H1 (cell line): ENCODE measurements around the gene CTXN2. TPM values are rescaled to one million over a fixed set of nuclear protein-coding genes. Genes with fewer than 3 reads are reported as not detected.

ENCODE experiments used
- CTCF ChIA-PET: fragments of 300-600 bp; sonication (Branson Sonifier 250); formaldehyde crosslinking; loops from one replicate; lab custom pipeline; 2021; ENCODE audit not compliant: partially characterized antibody; lab: Charles Lee
- POLR2A ChIA-PET: fragments of 300-600 bp; sonication (Branson Sonifier 250); formaldehyde crosslinking; loops from one replicate; lab custom pipeline; 2021; ENCODE audit warnings: inconsistent platforms; ENCODE audit not compliant: partially characterized antibody; lab: Charles Lee
- DNase-seq, 2 experiments: peaks; one replicate each; pipeline versions ENCODE4 v3.0.0 to v3.0.0-alpha.2; 2010 to 2022; ENCODE audit warnings: low spot score in 2 of 2, low read depth in 1 of 2, mixed read lengths in 1 of 2
- FAIRE-seq: peaks from 2 replicates; lab custom pipeline; 2011; peaks lifted over from hg19 to GRCh38; lab: Jason Lieb, UNC
- H2AFZ ChIP-seq: 2 replicates; pipeline ENCODE4 v1.8.1; 2012; ENCODE audit warnings: low read length, inconsistent platforms
- H2AK5ac ChIP-seq: 2 replicates; pipeline ENCODE4 v1.6.1; 2013; ENCODE audit warnings: low read depth, low read length
- H2BK120ac ChIP-seq: replicated peaks from 2 replicates; pipeline ENCODE3; 2013; ENCODE audit warnings: low read depth, low read length, inconsistent platforms
- H2BK12ac ChIP-seq: 2 replicates; pipeline ENCODE4 v1.6.1; 2013; ENCODE audit warnings: low read depth, low read length
- H2BK15ac ChIP-seq: 2 replicates; pipeline ENCODE4 v1.6.1; 2013; ENCODE audit warnings: low read length
- H2BK20ac ChIP-seq: 2 replicates; pipeline ENCODE4 v1.6.1; 2013; ENCODE audit warnings: low read length
- H2BK5ac ChIP-seq: 2 replicates; pipeline ENCODE4 v1.6.1; 2013; ENCODE audit warnings: low read depth, low read length
- H3K14ac ChIP-seq: 2 replicates; pipeline ENCODE4 v1.6.1; 2013; ENCODE audit warnings: inconsistent platforms; ENCODE audit not compliant: insufficient read length
- H3K18ac ChIP-seq: 2 replicates; pipeline ENCODE4 v1.6.1; 2013; ENCODE audit warnings: low read length; ENCODE audit errors: extremely low read depth
- H3K23ac ChIP-seq: 2 replicates; pipeline ENCODE4 v1.6.1; 2013; ENCODE audit warnings: inconsistent platforms; ENCODE audit not compliant: insufficient read length
- H3K23me2 ChIP-seq: 2 replicates; pipeline ENCODE4 v1.6.1; 2013; ENCODE audit warnings: low read depth, low read length
- H3K27ac ChIP-seq: 2 replicates; pipeline ENCODE4 v1.6.1; 2011; ENCODE audit warnings: low read depth, low read length, inconsistent platforms
- H3K27me3 ChIP-seq, 4 experiments: replicated peaks in 1 of 4; 1 replicate in 1 of 4; 2 replicates in 3 of 4; pipeline versions ENCODE4 v1.6.1 to v1.8.1; 2011 to 2013; ENCODE audit warnings: low read length in 3 of 4, mild to moderate bottlenecking in 3 of 4, inconsistent platforms in 2 of 4, mixed read lengths in 2 of 4, moderate library complexity in 1 of 4; ENCODE audit not compliant: control insufficient read depth in 3 of 4, insufficient read depth in 3 of 4; ENCODE audit errors: extremely low read depth in 1 of 4
- H3K36me3 ChIP-seq, 4 experiments: 2 replicates each; pipeline versions ENCODE4 v1.6.1 to v1.8.1; 2011 to 2013; ENCODE audit warnings: mild to moderate bottlenecking in 4 of 4, low read length in 3 of 4, moderate library complexity in 2 of 4, control low read depth in 1 of 4, inconsistent platforms in 1 of 4; ENCODE audit not compliant: insufficient read depth in 4 of 4, control insufficient read depth in 2 of 4
- H3K4ac ChIP-seq: replicated peaks from 2 replicates; pipeline ENCODE3; 2013; ENCODE audit warnings: low read length, low read depth, mixed read lengths, inconsistent platforms; ENCODE audit not compliant: insufficient read length
- H3K4me1 ChIP-seq, 4 experiments: replicated peaks in 1 of 4; 1 replicate in 1 of 4; 2 replicates in 3 of 4; pipeline versions ENCODE4 v1.6.1 to v1.8.1; 2011 to 2013; ENCODE audit warnings: low read length in 3 of 4, inconsistent platforms in 2 of 4, mixed read lengths in 1 of 4; ENCODE audit not compliant: insufficient read depth in 4 of 4, control insufficient read depth in 3 of 4
- H3K4me2 ChIP-seq, 2 experiments: 2 replicates each; pipeline versions ENCODE4 v1.6.1 to v1.8.1; 2011 to 2013; ENCODE audit warnings: low read depth in 2 of 2, low read length in 2 of 2, control low read depth in 1 of 2, inconsistent platforms in 1 of 2, mild to moderate bottlenecking in 1 of 2; ENCODE audit not compliant: insufficient read depth in 1 of 2
- H3K4me3 ChIP-seq, 4 experiments: fragments of 200-600, 300-600 bp in 1 of 4; sonication (generic), shearing (Covaris generic), sonication (Bioruptor Twin) in 1 of 4; 2 replicates each; pipeline versions ENCODE4 v1.5.1 to v1.8.1; 2011 to 2016; ENCODE audit warnings: low read length in 4 of 4, low read depth in 3 of 4, control low read depth in 2 of 4, inconsistent platforms in 2 of 4, mild to moderate bottlenecking in 2 of 4, mixed read lengths in 1 of 4, moderate library complexity in 1 of 4; ENCODE audit not compliant: insufficient read depth in 2 of 4; ENCODE audit errors: extremely low read depth in 1 of 4
- H3K56ac ChIP-seq: replicated peaks from 2 replicates; pipeline ENCODE3; 2013; ENCODE audit warnings: low read depth, mild to moderate bottlenecking, mixed read lengths, low read length, inconsistent platforms; ENCODE audit not compliant: insufficient read length
- H3K79me1 ChIP-seq: 2 replicates; pipeline ENCODE4 v1.6.1; 2013; ENCODE audit warnings: low read depth, low read length, control low read depth
- H3K79me2 ChIP-seq, 2 experiments: 2 replicates each; pipeline versions ENCODE4 v1.6.1 to v1.8.1; 2012 to 2013; ENCODE audit warnings: low read length in 2 of 2, mild to moderate bottlenecking in 2 of 2, inconsistent platforms in 1 of 2; ENCODE audit not compliant: insufficient read depth in 2 of 2, control insufficient read depth in 1 of 2
- H3K9ac ChIP-seq, 4 experiments: replicated peaks in 1 of 4; 1 replicate in 1 of 4; 2 replicates in 3 of 4; pipeline versions ENCODE4 v1.6.1 to v1.8.1; 2011 to 2013; ENCODE audit warnings: low read depth in 3 of 4, low read length in 3 of 4, control low read depth in 2 of 4, mild to moderate bottlenecking in 2 of 4, moderate library complexity in 2 of 4, inconsistent platforms in 1 of 4; ENCODE audit errors: extremely low read depth in 1 of 4
- H3K9me3 ChIP-seq, 2 experiments: 2 replicates each; pipeline versions ENCODE4 v1.6.1 to v1.8.1; 2012 to 2013; ENCODE audit warnings: mild to moderate bottlenecking in 2 of 2, moderate library complexity in 2 of 2, control low read depth in 1 of 2, inconsistent platforms in 1 of 2, low read depth in 1 of 2, low read length in 1 of 2, mixed read lengths in 1 of 2; ENCODE audit not compliant: insufficient read depth in 2 of 2
- H4K20me1 ChIP-seq, 2 experiments: replicated peaks in 1 of 2; 2 replicates each; pipeline versions ENCODE3 to v1.8.1; 2011 to 2013; ENCODE audit warnings: inconsistent platforms in 2 of 2, low read length in 2 of 2, mild to moderate bottlenecking in 1 of 2; ENCODE audit not compliant: insufficient read depth in 2 of 2, control insufficient read depth in 1 of 2
- H4K5ac ChIP-seq: 2 replicates; pipeline ENCODE4 v1.6.1; 2013; ENCODE audit warnings: low read length, low read depth, mixed read lengths, inconsistent platforms; ENCODE audit not compliant: insufficient read length
- H4K8ac ChIP-seq: 2 replicates; pipeline ENCODE4 v1.8.0; 2013; ENCODE audit warnings: mild to moderate bottlenecking, moderate library complexity, low read length, inconsistent platforms; ENCODE audit not compliant: insufficient read depth; ENCODE audit errors: extremely low read depth
- H4K91ac ChIP-seq: replicated peaks from 2 replicates; pipeline ENCODE3; 2013; ENCODE audit warnings: low read length, mixed read lengths, inconsistent platforms; ENCODE audit not compliant: insufficient read length
- HDAC2 ChIP-seq, 2 experiments: fragments of 300-600 bp in 1 of 2; sonication (generic) in 1 of 2; IDR thresholded peaks; 2 replicates each; pipeline ENCODE4 v1.6.1; 2011 to 2012; ENCODE audit warnings: low read depth in 2 of 2, low read length in 2 of 2, mild to moderate bottlenecking in 2 of 2, moderate library complexity in 2 of 2, borderline replicate concordance in 1 of 2, inconsistent platforms in 1 of 2
- JUND ChIP-seq: IDR thresholded peaks from 2 replicates; pipeline ENCODE4 v1.6.1; 2011; ENCODE audit warnings: mild to moderate bottlenecking, improper control_type of control experiment, low read length
- NANOG ChIP-seq: IDR thresholded peaks from 2 replicates; pipeline ENCODE4 v1.6.1; 2011; ENCODE audit warnings: low read length, low read depth, mild to moderate bottlenecking, inconsistent platforms; ENCODE audit not compliant: insufficient read depth, poor library complexity, severe bottlenecking
- PHF8 ChIP-seq: fragments of 200-600 bp; sonication (generic); conservative IDR thresholded peaks from 2 replicates; pipeline ENCODE4 v1.7.1; 2012; ENCODE audit warnings: low read depth, mild to moderate bottlenecking, inconsistent platforms, low read length, moderate library complexity
- POLR2A ChIP-seq, 2 experiments: IDR thresholded peaks; 1 replicate in 1 of 2; 2 replicates in 1 of 2; pipeline ENCODE4 v1.6.1; 2011; ENCODE audit warnings: low read depth in 2 of 2, low read length in 2 of 2, mild to moderate bottlenecking in 2 of 2; ENCODE audit errors: control extremely low read depth in 1 of 2
- POLR2AphosphoS5 ChIP-seq: IDR thresholded peaks from 2 replicates; pipeline ENCODE4 v1.6.1; 2011; ENCODE audit warnings: low read depth, low read length
- POU5F1 ChIP-seq: IDR thresholded peaks from 2 replicates; pipeline ENCODE4 v1.6.1; 2011; ENCODE audit warnings: low read depth, mild to moderate bottlenecking, low read length, moderate library complexity
- RAD21 ChIP-seq, 2 experiments: IDR thresholded peaks in 1 of 2; conservative IDR thresholded peaks in 1 of 2; 2 replicates each; pipeline ENCODE4 v1.6.1; 2011; ENCODE audit warnings: low read depth in 2 of 2, low read length in 2 of 2, improper control_type of control experiment in 1 of 2, inconsistent platforms in 1 of 2, mild to moderate bottlenecking in 1 of 2, moderate library complexity in 1 of 2
- SIN3A ChIP-seq, 2 experiments: IDR thresholded peaks in 1 of 2; conservative IDR thresholded peaks in 1 of 2; 2 replicates each; pipeline ENCODE4 v1.6.1; 2011 to 2012; ENCODE audit warnings: low read length in 2 of 2, improper control_type of control experiment in 1 of 2, low read depth in 1 of 2, mild to moderate bottlenecking in 1 of 2
- SIX5 ChIP-seq: IDR thresholded peaks from 2 replicates; pipeline ENCODE4 v1.6.1; 2011; ENCODE audit warnings: mild to moderate bottlenecking, low read depth, low read length
- SP1 ChIP-seq: IDR thresholded peaks from 2 replicates; pipeline ENCODE4 v1.6.1; 2011; ENCODE audit warnings: low read depth, low read length
- SP4 ChIP-seq: IDR thresholded peaks from 2 replicates; pipeline ENCODE4 v1.6.1; 2012; ENCODE audit warnings: low read length, inconsistent platforms
- SRF ChIP-seq: IDR thresholded peaks from 2 replicates; pipeline ENCODE4 v1.6.1; 2011; ENCODE audit warnings: mild to moderate bottlenecking, low read depth, low read length, moderate library complexity
- TCF12 ChIP-seq: IDR thresholded peaks from 2 replicates; pipeline ENCODE4 v1.6.1; 2011; ENCODE audit warnings: low read depth, mild to moderate bottlenecking, low read length
- WGBS, 2 experiments: shearing (Covaris generic) in 1 of 2; methylation state at CpG; one replicate each; pipeline versions ENCODE4 v1.1.6 to v1.1.7; 2013 to 2015; ENCODE audit warnings: low lambda C conversion rate in 2 of 2, mixed read lengths in 2 of 2, inconsistent platforms in 1 of 2, low coverage in 1 of 2, missing lambda C conversion rate in 1 of 2; ENCODE audit not compliant: insufficient replicate concordance in 2 of 2, insufficient coverage in 1 of 2, insufficient read length in 1 of 2; ENCODE audit errors: extremely low coverage in 1 of 2, missing lambda C conversion rate in 1 of 2; 5-methylcytosine and 5-hydroxymethylcytosine counted together
- polyA plus RNA-seq, 7 experiments: library from polyadenylated mRNA; depleted of rRNA in 3 of 7; stranded (reverse) in 5 of 7; unstranded in 2 of 7; fragments of >200 nt in 5 of 7; fragments of 200-250 nt in 2 of 7; gene quantifications; 1 replicate in 5 of 7; 2 replicates in 1 of 7; 4 replicates in 1 of 7; pipeline versions ENCODE4 v1.2.1 to v1.2.3, GENCODE V29; 2011 to 2013; ENCODE audit warnings: missing spikeins in 2 of 7, mixed read lengths in 2 of 7
- total RNA-seq: library from RNA; stranded (reverse); fragmentation: NEBNext Ultra II Directional; extraction: Animal tissue kit (Norgen Biotek cat#: 25700); gene quantifications from 2 replicates; pipeline ENCODE4 v1.2.1, GENCODE V29; 2021

CTXN2 gene
- total and polyA plus RNA-seq, 2 of the 8 experiments (the other 6 are each of a cell fraction or from before 2014, with no cell fraction given), result 0.08 TPM; not detected in 1

GRCh38 chr15:48250640-48251076 lies 59.2 kb downstream of the CTXN2 start:
- no peaks in the 10 kb centered on the region for H4K20me1 ChIP-seq
- H3K79me2 ChIP-seq, result no peaks in the 10 kb centered on the region
- TF ChIP-seq SRF, result no peak
- no peak for TF ChIP-seq SIX5
- no peak for TF ChIP-seq POLR2AphosphoS5
- no peak for TF ChIP-seq SP4
- no peak for TF ChIP-seq TCF12
- TF ChIP-seq SP1, result no peak
- no peak for TF ChIP-seq POLR2A (IDR thresholded peaks at IDR 0.05; ENCODE audit: control extremely low read depth in 1 of 2, low read depth in 2 of 2, low read length in 2 of 2)
- 0 out of 2 replicates have a peak, but pooled peaks have one; percentile 11 for TF ChIP-seq POU5F1
- TF ChIP-seq JUND, result no peak
- TF ChIP-seq HDAC2 (IDR thresholded peaks at IDR 0.05; ENCODE audit: borderline replicate concordance in 1 of 2, low read depth in 2 of 2, low read length in 2 of 2), result no peak
- TF ChIP-seq RAD21 (IDR thresholded peaks at IDR 0.05 in 1 of 2, conservative IDR thresholded peaks at IDR 0.05 in 1 of 2; ENCODE audit: low read depth in 2 of 2, low read length in 2 of 2), result peak; percentile 83 to 84
- TF ChIP-seq PHF8, result no peak
- TF ChIP-seq NANOG, result no peak
- no peak for TF ChIP-seq SIN3A (conservative IDR thresholded peaks at IDR 0.05 in 1 of 2, IDR thresholded peaks at IDR 0.05 in 1 of 2; ENCODE audit: low read depth in 1 of 2, low read length in 2 of 2)

More at GRCh38 chr15:48250640-48251076, 59.2 kb downstream of the CTXN2 start:
- Histone ChIP-seq H2AK5ac (no peak overlapping the region), H3K23me2 (no peaks in the 10 kb centered on the region), H3K9ac (no peak overlapping the region), H2BK5ac (no peak overlapping the region), H2BK20ac (no peak overlapping the region), H3K4me3 (no peak overlapping the region), H3K18ac (no peak overlapping the region), H4K5ac (no peak overlapping the region), H2BK15ac (no peak overlapping the region), H3K4ac (no peak overlapping the region), H3K27ac (no peak overlapping the region), H3K79me1 (no peaks in the 10 kb centered on the region), H3K9me3 (no peaks in the 10 kb centered on the region), H2AFZ (peak overlapping the region; percentile 84; the same call in 1 of the 2 replicates), H3K23ac (no peak overlapping the region), H4K8ac (no peak overlapping the region), H2BK120ac (no peak overlapping the region), H3K36me3 (no peaks in the 10 kb centered on the region), H3K14ac (no peak overlapping the region), H2BK12ac (no peak overlapping the region), H4K91ac (no peak overlapping the region), H3K4me1 (peaks cover 0 to 5% (median 0%) of the 10 kb centered on the region in 4 experiments; a peak in 1 of 7 replicates), H3K4me2 (no peak overlapping the region), H3K27me3 (no peaks in the 10 kb centered on the region), H3K56ac (no peak overlapping the region)
- ChIA-PET CTCF (interaction anchor here (0.7 to 3.2 kb wide), 23 partner anchors 9 to 1050 kb away, joined by 3 to 24 read pairs (median 4); partner anchors contain the start of gene SLC24A5), POLR2A (interaction anchor here (1.5 kb wide), 1 partner anchor 73 kb away, joined by 3 read pairs; the partner anchor contains the start of gene MYEF2)
- DNase-seq (peak; percentile 5 to 47), FAIRE-seq (peak; percentile 93)
- WGBS, 2 experiments, result 60% methylated on average over 6 of the region's 6 CpGs; no CpG with 5 or more reads in 1 of the 2 experiments
